Mesodermal cell (in vitro differentiated cells): ENCODE measurements around the gene RNMT. TPM values are rescaled to one million over a fixed set of nuclear protein-coding genes. Genes with fewer than 3 reads are reported as not detected.
"Not testable (repeated sequence)": the region's sequence is repeated elsewhere in the genome, so short reads cannot be mapped to it uniquely, and the experiment has no call there.

ENCODE experiments used
- H3K27ac ChIP-seq: 2 replicates; pipeline ENCODE4 v1.7.0; 2013; ENCODE audit warnings: mild to moderate bottlenecking, low read depth, low read length, moderate library complexity; ENCODE audit not compliant: severe bottlenecking
- H3K36me3 ChIP-seq: 2 replicates; pipeline ENCODE4 v1.7.1; 2013; ENCODE audit warnings: mild to moderate bottlenecking, low read length, moderate library complexity; ENCODE audit not compliant: control insufficient read depth, insufficient read depth
- H3K4me1 ChIP-seq: one replicate; pipeline ENCODE4 v1.7.1; 2013; ENCODE audit warnings: mild to moderate bottlenecking, low read length; ENCODE audit not compliant: insufficient read depth, control insufficient read depth, poor library complexity, severe bottlenecking
- H3K4me3 ChIP-seq: 2 replicates; pipeline ENCODE4 v1.7.0; 2013; ENCODE audit warnings: low read length, control low read depth, mild to moderate bottlenecking; ENCODE audit not compliant: insufficient read depth, poor library complexity, severe bottlenecking; ENCODE audit errors: extremely low read depth
- H3K9me3 ChIP-seq: 2 replicates; pipeline ENCODE4 v1.7.1; 2013; ENCODE audit warnings: mild to moderate bottlenecking, low read length, moderate library complexity; ENCODE audit not compliant: control insufficient read depth
- WGBS, 2 experiments: methylation state at CpG; one replicate each; pipeline ENCODE4 v1.1.5; 2013; ENCODE audit warnings: missing lambda C conversion rate in 2 of 2; ENCODE audit not compliant: insufficient coverage in 2 of 2; 5-methylcytosine and 5-hydroxymethylcytosine counted together
- polyA plus RNA-seq, 2 experiments: library from polyadenylated mRNA; stranded (reverse); fragments of 50-300 nt; gene quantifications; one replicate each; pipeline ENCODE4 v1.2.3, GENCODE V29; 2013

The RNMT gene
- 34.4 TPM for polyA plus RNA-seq (2013, experiment 1 of 2)
- polyA plus RNA-seq (2013, experiment 2 of 2): 35.0 TPM

DNA sequence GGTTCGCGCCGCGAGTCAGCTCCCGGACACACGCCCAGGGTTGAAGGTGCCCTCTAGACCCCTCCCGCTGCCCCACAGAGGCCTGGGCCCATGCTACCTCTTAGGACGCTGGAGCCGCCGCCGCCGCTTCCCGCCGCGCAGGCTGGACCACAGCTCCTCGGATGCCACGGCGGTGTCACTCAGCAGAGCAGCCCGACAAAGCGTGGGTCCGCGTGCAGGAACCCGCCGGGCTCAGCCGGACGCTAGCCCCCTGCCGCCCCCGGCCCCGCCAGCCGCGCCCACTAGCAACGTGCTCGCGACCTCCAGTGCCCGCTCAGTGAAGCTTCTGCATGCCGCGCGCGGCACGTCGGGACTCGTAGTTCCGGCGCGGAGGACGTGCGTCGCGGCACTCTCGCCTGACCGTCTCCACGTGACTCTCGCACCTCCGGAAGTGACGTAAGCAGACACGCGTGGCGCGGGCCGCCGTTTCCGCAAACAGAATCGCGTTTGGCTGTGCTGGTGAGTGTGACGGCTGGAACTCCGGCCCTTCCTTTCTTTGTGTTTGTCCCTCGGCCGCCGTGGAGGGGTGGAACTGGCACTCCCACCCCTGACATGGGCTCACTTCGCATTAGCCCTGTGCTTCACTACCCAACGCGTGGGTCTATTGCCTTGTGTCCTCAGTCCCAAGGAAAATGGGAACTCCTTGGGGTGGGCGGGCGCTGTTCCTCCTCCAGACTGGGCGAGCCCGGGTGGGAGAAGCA is at the start of gene RNMT, which contains the start of gene FAM210A:
TSS of gene RNMT (plus strand) at position 442 of the 740 bp plus-strand sequence. CDS start 4,845 bp downstream, outside the sequence.
TSS of gene FAM210A (minus strand) at position 327 of the 740 bp plus-strand sequence. CDS start 44,481 bp downstream, outside the sequence.
- 0% methylated on average over 41 to 70 of the region's 76 CpGs for WGBS, 2 experiments

GRCh38 chr18:13677350-13677749 is 49.1 kb upstream of the RNMT start:
- H3K4me1 ChIP-seq, H3K4me3 ChIP-seq: not testable (repeated sequence)

More for the DNA sequence above, at the start of gene RNMT, which contains the start of gene FAM210A:
- peak within 1 kb of the TSS; percentile 98 for H3K27ac ChIP-seq
- no peaks in the 10 kb centered on the region for H3K9me3 ChIP-seq
- peaks cover 6% of the 10 kb centered on the region for H3K36me3 ChIP-seq
- peaks cover 6% of the 10 kb centered on the region for H3K4me1 ChIP-seq
- H3K4me3 ChIP-seq: peak within 1 kb of the TSS; percentile 75

DNA sequence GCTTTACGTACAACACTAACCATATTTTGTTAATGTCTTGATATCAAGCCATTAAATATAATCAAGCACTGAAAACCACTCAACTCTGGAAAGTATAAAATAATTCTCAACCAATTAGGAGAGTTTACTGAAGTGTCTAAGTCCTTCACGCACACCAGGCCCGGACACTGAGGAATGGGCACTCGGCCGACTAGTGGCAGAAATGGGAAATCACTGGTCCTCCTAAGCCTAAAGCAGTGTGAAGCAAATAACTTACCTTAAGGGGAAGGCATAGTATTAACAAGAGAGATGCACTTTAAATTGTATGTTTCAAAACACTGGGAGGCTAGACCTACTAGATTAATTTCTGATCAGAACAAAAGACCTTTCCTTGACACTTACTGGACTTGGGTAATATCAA is 45.9 kb upstream of the RNMT start:
- Histone ChIP-seq H3K4me3 (no peak overlapping the region), H3K4me1 (no peaks in the 10 kb centered on the region), H3K36me3 (peaks cover 14% of the 10 kb centered on the region), H3K27ac (no peak overlapping the region), H3K9me3 (peaks cover 17% of the 10 kb centered on the region)
- 47 to 57% methylated on average over 4 of the region's 5 CpGs for WGBS, 2 experiments

More at GRCh38 chr18:13677350-13677749, 49.1 kb upstream of the RNMT start:
- WGBS, 2 experiments: 97 to 98% methylated on average over 5 to 9 of the region's 13 CpGs
- H3K9me3 ChIP-seq: peaks cover 25% of the 10 kb centered on the region
- H3K27ac ChIP-seq: not testable (repeated sequence)
- peaks cover 20% of the 10 kb centered on the region for H3K36me3 ChIP-seq

- peaks cover 14% of the 10 kb centered on the region for H3K36me3 ChIP-seq
- H3K9me3 ChIP-seq: peaks cover 6% of the 10 kb centered on the region
- 33 to 87% methylated on average over 1 to 4 of the region's 6 CpGs for WGBS, 2 experiments
- H3K27ac ChIP-seq: no peak overlapping the region
- H3K4me1 ChIP-seq: no peaks in the 10 kb centered on the region
- no peak overlapping the region for H3K4me3 ChIP-seq
Measured at GRCh38 chr18:13681701-13682100, 44.8 kb upstream of the RNMT start.

DNA sequence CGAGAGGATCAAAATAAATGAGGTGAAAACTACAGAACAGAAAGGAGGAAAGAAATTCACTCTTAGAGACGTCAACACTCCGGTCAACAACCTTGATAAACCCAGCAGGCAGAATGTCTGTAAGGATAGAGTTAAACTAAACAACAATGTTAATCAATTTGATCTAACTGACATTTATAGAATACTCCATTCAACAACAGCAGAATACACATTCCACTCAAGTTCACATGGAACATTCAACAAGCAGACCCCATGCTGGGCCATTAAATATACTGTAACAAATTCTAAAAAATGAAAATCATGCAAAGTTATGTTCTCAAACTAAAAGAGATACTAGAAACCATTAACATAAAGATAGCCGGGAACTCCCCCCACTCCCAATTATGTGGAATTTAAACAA is 41.9 kb upstream of the RNMT start:
- H3K27ac ChIP-seq: no peak overlapping the region
- H3K4me1 ChIP-seq: no peaks in the 10 kb centered on the region
- H3K9me3 ChIP-seq: no peaks in the 10 kb centered on the region
- H3K36me3 ChIP-seq: peaks cover 9% of the 10 kb centered on the region
- WGBS, 2 experiments: 60% methylated on average over 1 of the region's 4 CpGs; no CpG with 5 or more reads in 1 of the 2 experiments
- H3K4me3 ChIP-seq: no peak overlapping the region

- H3K4me3 ChIP-seq: no peak overlapping the region
Measured at GRCh38 chr18:13688191-13689136, 38.0 kb upstream of the RNMT start.

DNA sequence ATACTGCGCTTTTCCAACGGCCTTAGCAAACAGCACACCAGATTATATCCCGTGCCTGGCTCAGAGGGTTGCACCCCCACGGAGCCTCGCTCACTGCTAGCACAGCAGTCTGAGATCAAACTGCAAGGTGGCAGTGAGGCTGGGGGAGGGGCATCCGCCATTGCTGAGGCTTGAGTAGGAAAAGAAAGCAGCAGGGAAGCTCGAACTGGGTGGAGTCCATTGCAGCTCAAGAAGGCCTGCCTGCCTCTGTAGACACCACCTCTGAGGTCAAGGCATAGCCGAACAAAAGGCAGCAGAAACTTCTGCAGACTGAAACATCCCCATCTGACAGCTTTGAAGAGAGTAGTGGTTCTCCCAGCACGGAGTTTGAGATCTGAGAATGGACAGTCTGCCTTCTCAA is 36.4 kb upstream of the RNMT start:
- H3K4me3 ChIP-seq, H3K9me3 ChIP-seq, H3K36me3 ChIP-seq, H3K27ac ChIP-seq, H3K4me1 ChIP-seq: not testable (repeated sequence)
- 88 to 93% methylated on average over 9 of the region's 9 CpGs for WGBS, 2 experiments

More at GRCh38 chr18:13688191-13689136, 38.0 kb upstream of the RNMT start:
- Histone ChIP-seq H3K9me3 (no peaks in the 10 kb centered on the region), H3K4me1 (no peaks in the 10 kb centered on the region), H3K27ac (no peak overlapping the region), H3K36me3 (no peaks in the 10 kb centered on the region)
- WGBS, 2 experiments: 85 to 95% methylated on average over 19 of the region's 21 CpGs

DNA sequence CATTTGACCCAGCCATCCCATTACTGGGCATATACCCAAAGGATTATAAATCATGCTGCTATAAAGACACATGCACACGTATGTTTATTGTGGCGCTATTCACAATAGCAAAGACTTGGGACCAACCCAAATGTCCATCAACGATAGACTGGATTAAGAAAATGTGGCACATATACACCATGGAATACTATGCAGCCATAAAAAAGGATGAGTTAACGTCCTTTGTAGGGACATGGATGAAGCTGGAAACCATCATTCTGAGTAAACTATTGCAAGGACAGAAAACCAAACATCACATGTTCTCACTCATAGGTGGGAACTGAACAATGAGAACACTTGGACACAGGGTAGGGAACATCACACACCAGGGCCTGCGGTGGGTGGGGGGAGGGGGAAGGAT is 31.1 kb upstream of the RNMT start:
- H3K4me1 ChIP-seq, H3K36me3 ChIP-seq, H3K27ac ChIP-seq, H3K4me3 ChIP-seq: not testable (repeated sequence)
- H3K9me3 ChIP-seq: peaks cover 20% of the 10 kb centered on the region
- WGBS, 2 experiments: 100% methylated on average over 1 of the region's 5 CpGs; no CpG with 5 or more reads in 1 of the 2 experiments

DNA sequence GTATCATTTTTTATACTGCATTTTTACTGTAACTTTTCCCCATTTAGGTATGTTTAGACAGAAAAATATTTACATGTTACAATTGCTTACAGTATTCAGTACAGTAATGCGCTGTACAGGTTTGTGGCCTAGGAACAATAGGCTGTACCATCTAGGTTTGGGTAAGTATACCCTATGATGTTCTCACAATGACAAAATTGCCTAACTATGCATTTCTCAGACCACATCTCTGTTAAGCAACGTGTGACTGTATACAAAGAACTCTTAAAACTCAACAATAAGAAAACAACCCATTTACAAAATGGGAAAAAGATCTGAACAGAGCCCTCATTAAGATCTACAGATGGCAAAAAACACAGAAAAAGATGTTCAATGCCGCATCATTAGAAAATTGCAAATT is 29.5 kb upstream of the RNMT start:
- 78 to 100% methylated on average over 1 to 2 of the region's 3 CpGs for WGBS, 2 experiments
- H3K9me3 ChIP-seq: peaks cover 36% of the 10 kb centered on the region
- H3K36me3 ChIP-seq: peaks cover 3% of the 10 kb centered on the region
- no peak overlapping the region for H3K4me3 ChIP-seq
- H3K27ac ChIP-seq: no peak overlapping the region
- no peaks in the 10 kb centered on the region for H3K4me1 ChIP-seq

DNA sequence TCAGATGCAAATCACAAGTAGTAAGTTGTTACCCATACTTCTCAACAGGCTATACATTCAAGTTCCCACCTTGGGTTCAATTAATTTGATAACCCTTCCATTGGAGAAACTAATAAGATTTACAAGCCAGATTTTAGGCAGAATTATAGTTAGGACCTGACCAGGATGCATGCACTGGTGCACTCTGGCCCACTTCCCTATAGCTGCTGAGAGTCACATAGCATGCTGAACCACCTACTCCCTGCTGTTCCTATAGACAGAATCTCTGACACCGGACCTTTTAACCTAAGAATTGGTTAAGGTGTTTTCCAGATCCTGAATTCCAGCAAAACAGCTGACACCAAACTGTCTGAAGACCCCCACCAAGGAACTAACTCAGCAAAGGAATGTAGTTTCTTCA is 26.3 kb upstream of the RNMT start:
- Histone ChIP-seq H3K4me1 (no peaks in the 10 kb centered on the region), H3K27ac (no peak overlapping the region), H3K36me3 (peaks cover 16% of the 10 kb centered on the region), H3K4me3 (no peak overlapping the region), H3K9me3 (peaks cover 53% of the 10 kb centered on the region)
- 100% methylated on average over 1 of the region's 1 CpG; no CpG with 5 or more reads in 1 of the 2 experiments for WGBS, 2 experiments
